A673 (cell line): ENCODE measurements around the gene MYCBPAP.

Experiments used
- CTCF ChIP-seq: fragments of 300-800, 200-600 bp; sonication (generic); conservative IDR thresholded peaks from 2 replicates; pipeline ENCODE4 v1.5.1; 2017; ENCODE audit warnings: low read depth, mild to moderate bottlenecking, antibody characterized with exemption, low read length, moderate library complexity, mixed read lengths
- EZH2 ChIP-seq: fragments of 200-600 bp; sonication (generic); IDR thresholded peaks from 2 replicates; pipeline ENCODE4 v1.6.1; 2017; ENCODE audit warnings: borderline replicate concordance, low read depth, mild to moderate bottlenecking, mixed read lengths, antibody characterized with exemption, low read length; ENCODE audit not compliant: poor library complexity, severe bottlenecking

DNA sequence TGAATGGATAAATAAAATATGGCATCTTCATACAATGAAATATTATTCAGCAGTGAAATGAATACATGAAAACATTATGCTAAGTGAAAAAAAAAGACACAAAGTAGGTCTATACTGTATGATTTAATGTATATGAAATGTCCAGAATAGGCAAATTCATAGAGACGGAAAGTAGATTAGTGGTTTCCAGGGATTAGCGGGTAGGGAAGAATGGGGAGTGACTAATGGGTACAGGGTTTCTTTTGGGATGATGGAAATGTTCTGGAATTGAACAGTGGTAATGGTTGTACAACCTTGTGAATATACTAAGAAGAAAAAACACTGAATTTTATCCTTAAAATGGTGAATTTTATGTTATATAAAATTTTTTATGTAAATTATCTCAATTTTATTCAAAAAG, 8.5 kb upstream of the MYCBPAP start:
- TF ChIP-seq CTCF: no peak
- TF ChIP-seq EZH2: no peak
